ENCODE data around the gene ATXN10. TPM values are rescaled to one million over a fixed set of nuclear protein-coding genes. Genes with fewer than 3 reads are reported as not detected.

ATXN10 gene
- polyA plus RNA-seq, 3 donors: 60.1 to 106 (median 92.4) TPM

GRCh38 chr22:45686004-45686403 is 14.4 kb downstream of the ATXN10 start:
- H3K9ac ChIP-seq (ENCODE audit: insufficient read depth, low read length, poor library complexity, severe bottlenecking): no peak overlapping the region
- H3K36me3 ChIP-seq (replicated peaks in 1 of 2; ENCODE audit: control insufficient read depth in 1 of 2, insufficient read depth in 2 of 2, low read length in 2 of 2): peaks cover 0 to 20% of the 10 kb centered on the region in 2 donors
- H2AFZ ChIP-seq (ENCODE audit: insufficient read depth, low read depth, low read length, poor library complexity, severe bottlenecking): no peak overlapping the region
- 100% methylated on average over 1 of the region's 2 CpGs for WGBS (ENCODE audit: insufficient coverage)
- peaks cover 34 to 35% of the 10 kb centered on the region in 2 donors for H3K4me1 ChIP-seq (ENCODE audit: control insufficient read depth in 1 of 2, insufficient read depth in 2 of 2, low read length in 2 of 2)
- no peak overlapping the region for H3K4me2 ChIP-seq (replicated peaks; ENCODE audit: extremely low read depth, low read length, poor library complexity, severe bottlenecking)
- H3K27ac ChIP-seq (ENCODE audit: low read depth in 1 of 2, low read length in 2 of 2): no peak overlapping the region
- H3K27me3 ChIP-seq (ENCODE audit: control insufficient read depth in 2 of 2, insufficient read depth in 2 of 2, low read length in 2 of 2): peaks cover 3 to 6% of the 10 kb centered on the region in 2 donors
- H3K9me3 Mint-ChIP-seq: no peaks in the 10 kb centered on the region
- DNase-seq: no peak
- peaks cover 9% of the 10 kb centered on the region for H3K4me1 Mint-ChIP-seq
- no peaks in the 10 kb centered on the region for H3K9me3 ChIP-seq (replicated peaks in 1 of 2; ENCODE audit: control insufficient read depth in 1 of 2, insufficient read depth in 1 of 2, low read length in 2 of 2)
- no peak for TF ChIP-seq CTCF (IDR thresholded peaks at IDR 0.05)
- no peak overlapping the region for H3K27ac Mint-ChIP-seq
- no peak overlapping the region for H3K4me3 ChIP-seq (replicated peaks in 1 of 3; ENCODE audit: low read depth in 2 of 3, low read length in 3 of 3)
- intact Hi-C loops (cut with micrococcal nuclease): no loop called here
- H4K20me1 ChIP-seq (ENCODE audit: insufficient read depth, low read length): peaks cover 95% of the 10 kb centered on the region
- H3K27me3 Mint-ChIP-seq (ENCODE audit: low read depth in 3 of 3): no peaks in the 10 kb centered on the region
- H3K36me3 Mint-ChIP-seq: peaks cover 16 to 24% of the 10 kb centered on the region in 2 donors
- peaks cover 65% of the 10 kb centered on the region for H3K79me2 ChIP-seq (ENCODE audit: insufficient read depth, low read length)
- H3K4me3 Mint-ChIP-seq: no peak overlapping the region

- no peak for TF ChIP-seq CTCF (IDR thresholded peaks at IDR 0.05)
- H3K27ac ChIP-seq (ENCODE audit: low read depth in 1 of 2, low read length in 2 of 2): no peak overlapping the region
- H3K79me2 ChIP-seq (ENCODE audit: insufficient read depth, low read length): peaks cover 59% of the 10 kb centered on the region
- Mint-ChIP-seq H3K27ac (no peak overlapping the region), H3K4me1 (peaks cover 9% of the 10 kb centered on the region), H3K9me3 (no peaks in the 10 kb centered on the region), H3K27me3 (ENCODE audit: low read depth in 3 of 3) (no peaks in the 10 kb centered on the region), H3K4me3 (no peak overlapping the region), H3K36me3 (peaks cover 20 to 32% of the 10 kb centered on the region in 2 donors)
- H3K4me3 ChIP-seq (replicated peaks in 1 of 3; ENCODE audit: low read depth in 2 of 3, low read length in 3 of 3): no peak overlapping the region
- H3K9ac ChIP-seq (ENCODE audit: insufficient read depth, low read length, poor library complexity, severe bottlenecking): no peak overlapping the region
- intact Hi-C loops (cut with micrococcal nuclease): no loop called here
- peaks cover 27% of the 10 kb centered on the region in 2 donors for H3K4me1 ChIP-seq (ENCODE audit: control insufficient read depth in 1 of 2, insufficient read depth in 2 of 2, low read length in 2 of 2)
- no peaks in the 10 kb centered on the region for H3K9me3 ChIP-seq (replicated peaks in 1 of 2; ENCODE audit: control insufficient read depth in 1 of 2, insufficient read depth in 1 of 2, low read length in 2 of 2)
- H3K4me2 ChIP-seq (replicated peaks; ENCODE audit: extremely low read depth, low read length, poor library complexity, severe bottlenecking): no peak overlapping the region
- peaks cover 90% of the 10 kb centered on the region for H4K20me1 ChIP-seq (ENCODE audit: insufficient read depth, low read length)
- DNase-seq: no peak
- no peaks in the 10 kb centered on the region for H3K27me3 ChIP-seq (ENCODE audit: control insufficient read depth in 2 of 2, insufficient read depth in 2 of 2, low read length in 2 of 2)
- no peak overlapping the region for H2AFZ ChIP-seq (ENCODE audit: insufficient read depth, low read depth, low read length, poor library complexity, severe bottlenecking)
- no CpG with 5 or more reads among the region's 5 CpGs for WGBS (ENCODE audit: insufficient coverage)
- H3K36me3 ChIP-seq (replicated peaks in 1 of 2; ENCODE audit: control insufficient read depth in 1 of 2, insufficient read depth in 2 of 2, low read length in 2 of 2): peaks cover 0 to 28% of the 10 kb centered on the region in 2 donors
These were observed 15.2 kb downstream of the ATXN10 start for GRCh38 chr22:45686836-45687235.

Measured in CD14-positive monocyte (primary cell).